ENCODE data around the gene OTOG.

OTOG gene, protein sequence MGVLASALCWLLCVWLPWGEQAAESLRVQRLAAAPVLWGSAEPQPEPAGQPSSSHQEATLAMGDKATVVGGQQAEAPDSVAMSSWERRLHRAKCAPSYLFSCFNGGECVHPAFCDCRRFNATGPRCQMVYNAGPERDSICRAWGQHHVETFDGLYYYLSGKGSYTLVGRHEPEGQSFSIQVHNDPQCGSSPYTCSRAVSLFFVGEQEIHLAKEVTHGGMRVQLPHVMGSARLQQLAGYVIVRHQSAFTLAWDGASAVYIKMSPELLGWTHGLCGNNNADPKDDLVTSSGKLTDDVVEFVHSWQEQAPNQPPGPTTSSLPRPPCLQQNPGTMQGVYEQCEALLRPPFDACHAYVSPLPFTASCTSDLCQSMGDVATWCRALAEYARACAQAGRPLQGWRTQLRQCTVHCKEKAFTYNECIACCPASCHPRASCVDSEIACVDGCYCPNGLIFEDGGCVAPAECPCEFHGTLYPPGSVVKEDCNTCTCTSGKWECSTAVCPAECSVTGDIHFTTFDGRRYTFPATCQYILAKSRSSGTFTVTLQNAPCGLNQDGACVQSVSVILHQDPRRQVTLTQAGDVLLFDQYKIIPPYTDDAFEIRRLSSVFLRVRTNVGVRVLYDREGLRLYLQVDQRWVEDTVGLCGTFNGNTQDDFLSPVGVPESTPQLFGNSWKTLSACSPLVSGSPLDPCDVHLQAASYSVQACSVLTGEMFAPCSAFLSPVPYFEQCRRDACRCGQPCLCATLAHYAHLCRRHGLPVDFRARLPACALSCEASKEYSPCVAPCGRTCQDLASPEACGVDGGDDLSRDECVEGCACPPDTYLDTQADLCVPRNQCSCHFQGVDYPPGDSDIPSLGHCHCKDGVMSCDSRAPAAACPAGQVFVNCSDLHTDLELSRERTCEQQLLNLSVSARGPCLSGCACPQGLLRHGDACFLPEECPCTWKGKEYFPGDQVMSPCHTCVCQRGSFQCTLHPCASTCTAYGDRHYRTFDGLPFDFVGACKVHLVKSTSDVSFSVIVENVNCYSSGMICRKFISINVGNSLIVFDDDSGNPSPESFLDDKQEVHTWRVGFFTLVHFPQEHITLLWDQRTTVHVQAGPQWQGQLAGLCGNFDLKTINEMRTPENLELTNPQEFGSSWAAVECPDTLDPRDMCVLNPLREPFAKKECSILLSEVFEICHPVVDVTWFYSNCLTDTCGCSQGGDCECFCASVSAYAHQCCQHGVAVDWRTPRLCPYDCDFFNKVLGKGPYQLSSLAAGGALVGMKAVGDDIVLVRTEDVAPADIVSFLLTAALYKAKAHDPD (N-terminal part only)

DNA sequence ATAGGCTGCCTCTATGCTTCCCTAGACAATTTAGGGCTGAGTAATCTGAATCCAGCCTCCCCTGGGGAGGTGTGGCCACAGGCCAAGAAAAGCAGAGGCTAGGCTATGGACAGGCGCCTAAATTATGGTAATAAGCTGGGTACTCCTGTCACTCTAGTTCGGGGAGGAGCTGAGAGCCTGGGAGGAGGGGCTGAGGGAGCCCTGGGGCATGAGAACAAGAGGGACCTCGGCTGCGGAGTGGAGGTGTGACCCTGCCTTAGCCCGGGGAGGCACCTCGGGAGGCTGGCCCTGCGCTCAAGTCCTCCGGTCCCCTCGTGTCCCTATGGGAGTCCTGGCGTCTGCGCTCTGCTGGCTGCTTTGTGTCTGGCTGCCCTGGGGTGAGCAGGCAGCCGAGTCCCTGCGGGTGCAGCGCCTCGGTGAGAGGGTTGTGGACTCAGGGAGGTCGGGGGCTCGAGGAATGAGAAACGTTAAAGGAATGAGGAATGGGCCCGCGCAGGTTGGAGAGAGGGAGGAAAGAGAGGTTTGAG lies at the start of gene OTOG:
Gene OTOG (plus strand): TSS at position 209 of the 527 bp plus-strand sequence. CDS start 114 bp downstream, at position 323.
- Histone ChIP-seq H3K4me1 (ENCODE audit: control insufficient read depth in 5 of 5, insufficient read depth in 5 of 5, low read length in 5 of 5) (peaks cover 0 to 12% (median 7%) of the 10 kb centered on the region in 5 donors), H3K4me3 (ENCODE audit: low read depth in 1 of 5, low read length in 5 of 5) (no peak within 1 kb of the TSS), H3K27ac (ENCODE audit: low read depth, low read length) (no peak within 1 kb of the TSS), H3K27me3 (ENCODE audit: control insufficient read depth in 5 of 5, insufficient read depth in 4 of 5, low read length in 5 of 5) (peaks cover 12 to 44% (median 25%) of the 10 kb centered on the region in 5 donors), H3K36me3 (ENCODE audit: control insufficient read depth in 5 of 5, insufficient read depth in 5 of 5, low read length in 5 of 5) (no peaks in the 10 kb centered on the region), H3K9ac (ENCODE audit: low read length in 5 of 5) (no peak within 1 kb of the TSS), H3K9me3 (ENCODE audit: control insufficient read depth in 5 of 5, low read length in 5 of 5) (no peaks in the 10 kb centered on the region)

DNA sequence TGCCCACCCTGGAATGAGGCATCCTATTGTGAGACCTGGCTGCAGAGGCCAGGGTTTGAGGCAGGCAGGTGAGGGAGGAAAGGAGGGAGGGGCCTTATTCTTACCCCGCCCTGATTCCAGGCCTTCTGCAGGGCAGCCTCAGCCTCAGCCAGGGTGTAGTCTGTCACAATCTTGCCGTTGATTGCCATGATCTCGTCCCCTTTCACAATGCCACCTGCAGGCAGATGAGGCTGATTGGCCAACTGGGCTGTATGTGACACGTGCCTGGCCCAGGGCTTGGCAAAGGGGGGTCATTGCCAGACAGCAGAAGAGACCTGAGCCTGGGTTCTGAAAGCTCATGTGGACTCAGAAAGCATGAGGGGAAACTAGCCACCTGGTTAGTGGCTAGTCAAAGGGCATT lies 49.0 kb upstream of the OTOG start:
- H3K27me3 ChIP-seq (ENCODE audit: control insufficient read depth in 5 of 5, insufficient read depth in 4 of 5, low read length in 5 of 5) = peaks cover 0 to 28% (median 3%) of the 10 kb centered on the region in 5 donors
- no peak overlapping the region for H3K9ac ChIP-seq (ENCODE audit: low read length in 5 of 5)
- H3K9me3 ChIP-seq (ENCODE audit: control insufficient read depth in 5 of 5, low read length in 5 of 5) = no peaks in the 10 kb centered on the region
- no peak overlapping the region for H3K4me3 ChIP-seq (ENCODE audit: low read depth in 1 of 5, low read length in 5 of 5)
- no peaks in the 10 kb centered on the region for H3K36me3 ChIP-seq (ENCODE audit: control insufficient read depth in 5 of 5, insufficient read depth in 5 of 5, low read length in 5 of 5)
- H3K4me1 ChIP-seq (ENCODE audit: control insufficient read depth in 5 of 5, insufficient read depth in 5 of 5, low read length in 5 of 5) = peaks cover 0 to 13% (median 5%) of the 10 kb centered on the region in 5 donors
- no peak overlapping the region for H3K27ac ChIP-seq (ENCODE audit: low read depth, low read length)

DNA sequence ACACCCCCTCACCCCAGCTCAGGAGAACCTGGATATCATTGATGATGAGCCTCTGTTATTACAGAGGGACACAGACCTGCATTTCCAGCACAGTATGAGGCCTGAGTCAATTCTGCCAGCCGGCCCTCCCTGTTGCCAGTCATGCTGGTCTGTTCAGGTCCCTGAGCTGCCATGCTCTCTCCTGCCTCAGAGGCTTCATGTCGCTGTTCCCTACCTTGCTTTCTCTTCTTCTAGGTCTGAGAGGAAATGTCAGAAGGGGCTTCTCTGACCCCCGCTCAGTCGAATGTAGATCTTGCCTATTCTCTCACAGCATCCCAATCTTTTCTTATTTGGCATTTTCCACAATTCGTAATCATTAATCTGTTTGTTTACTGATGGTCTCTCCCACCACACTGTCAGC lies 48.6 kb upstream of the OTOG start:
- Histone ChIP-seq H3K9ac (ENCODE audit: low read length in 5 of 5) (no peak overlapping the region), H3K4me1 (ENCODE audit: control insufficient read depth in 5 of 5, insufficient read depth in 5 of 5, low read length in 5 of 5) (peaks cover 0 to 13% (median 5%) of the 10 kb centered on the region in 5 donors), H3K36me3 (ENCODE audit: control insufficient read depth in 5 of 5, insufficient read depth in 5 of 5, low read length in 5 of 5) (no peaks in the 10 kb centered on the region), H3K4me3 (ENCODE audit: low read depth in 1 of 5, low read length in 5 of 5) (no peak overlapping the region), H3K9me3 (ENCODE audit: control insufficient read depth in 5 of 5, low read length in 5 of 5) (no peaks in the 10 kb centered on the region), H3K27me3 (ENCODE audit: control insufficient read depth in 5 of 5, insufficient read depth in 4 of 5, low read length in 5 of 5) (peaks cover 0 to 25% (median 3%) of the 10 kb centered on the region in 5 donors), H3K27ac (ENCODE audit: low read depth, low read length) (no peak overlapping the region)

DNA sequence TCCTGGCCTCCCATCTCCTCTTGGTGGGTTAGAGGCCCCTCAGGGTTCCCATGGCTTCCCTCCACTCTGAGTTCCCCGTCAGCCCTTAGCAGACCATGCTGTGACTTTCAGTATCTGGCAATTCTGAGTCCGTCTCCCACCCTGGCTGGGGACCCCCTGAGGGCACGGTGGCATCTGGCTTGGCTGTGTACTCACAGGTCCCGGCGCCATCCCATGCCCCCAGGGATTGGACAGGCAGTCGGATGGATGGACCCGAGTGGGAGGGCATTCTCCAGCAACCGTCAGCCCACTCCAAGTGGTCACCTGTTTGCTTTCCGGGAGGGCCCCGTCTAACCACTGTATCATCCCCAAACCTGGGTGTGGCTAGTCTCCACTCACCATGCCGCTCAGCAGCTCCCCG lies 46.4 kb upstream of the OTOG start:
- no peak overlapping the region for H3K27ac ChIP-seq (ENCODE audit: low read depth, low read length)
- no peak overlapping the region for H3K4me3 ChIP-seq (ENCODE audit: low read depth in 1 of 5, low read length in 5 of 5)
- H3K9me3 ChIP-seq (ENCODE audit: control insufficient read depth in 5 of 5, low read length in 5 of 5) = no peaks in the 10 kb centered on the region
- H3K36me3 ChIP-seq (ENCODE audit: control insufficient read depth in 5 of 5, insufficient read depth in 5 of 5, low read length in 5 of 5) = no peaks in the 10 kb centered on the region
- H3K27me3 ChIP-seq (ENCODE audit: control insufficient read depth in 5 of 5, insufficient read depth in 4 of 5, low read length in 5 of 5) = peaks cover 0 to 15% (median 0%) of the 10 kb centered on the region in 5 donors
- H3K9ac ChIP-seq (ENCODE audit: low read length in 5 of 5) = no peak overlapping the region
- peaks cover 0 to 12% (median 5%) of the 10 kb centered on the region in 5 donors for H3K4me1 ChIP-seq (ENCODE audit: control insufficient read depth in 5 of 5, insufficient read depth in 5 of 5, low read length in 5 of 5)

DNA sequence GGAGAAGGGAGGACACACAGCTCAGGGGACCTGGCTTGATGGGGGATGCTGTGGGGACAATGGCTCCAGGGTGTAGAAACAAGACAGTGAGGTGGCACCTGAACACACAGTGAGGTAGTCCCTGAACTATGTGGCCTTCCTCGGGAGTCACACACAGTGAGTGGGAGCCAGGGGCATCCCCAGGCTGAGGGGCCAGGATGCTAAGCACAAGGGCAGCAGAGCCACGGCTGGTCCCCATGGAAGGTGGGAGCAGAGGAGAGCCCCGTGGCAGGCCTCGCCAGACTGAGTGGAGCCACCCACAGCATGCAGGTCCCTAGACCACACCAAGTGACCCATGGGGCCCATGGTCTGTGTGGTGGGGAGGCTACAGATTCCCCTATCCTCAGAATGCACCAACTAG lies 44.4 kb upstream of the OTOG start:
- Histone ChIP-seq H3K9ac (ENCODE audit: low read length in 5 of 5) (no peak overlapping the region), H3K9me3 (ENCODE audit: control insufficient read depth in 5 of 5, low read length in 5 of 5) (no peaks in the 10 kb centered on the region), H3K27ac (ENCODE audit: low read depth, low read length) (no peak overlapping the region), H3K27me3 (ENCODE audit: control insufficient read depth in 5 of 5, insufficient read depth in 4 of 5, low read length in 5 of 5) (peaks cover 0 to 11% (median 3%) of the 10 kb centered on the region in 5 donors), H3K36me3 (ENCODE audit: control insufficient read depth in 5 of 5, insufficient read depth in 5 of 5, low read length in 5 of 5) (no peaks in the 10 kb centered on the region), H3K4me3 (ENCODE audit: low read depth in 1 of 5, low read length in 5 of 5) (no peak overlapping the region), H3K4me1 (ENCODE audit: control insufficient read depth in 5 of 5, insufficient read depth in 5 of 5, low read length in 5 of 5) (peaks cover 0 to 3% (median 0%) of the 10 kb centered on the region in 5 donors)

DNA sequence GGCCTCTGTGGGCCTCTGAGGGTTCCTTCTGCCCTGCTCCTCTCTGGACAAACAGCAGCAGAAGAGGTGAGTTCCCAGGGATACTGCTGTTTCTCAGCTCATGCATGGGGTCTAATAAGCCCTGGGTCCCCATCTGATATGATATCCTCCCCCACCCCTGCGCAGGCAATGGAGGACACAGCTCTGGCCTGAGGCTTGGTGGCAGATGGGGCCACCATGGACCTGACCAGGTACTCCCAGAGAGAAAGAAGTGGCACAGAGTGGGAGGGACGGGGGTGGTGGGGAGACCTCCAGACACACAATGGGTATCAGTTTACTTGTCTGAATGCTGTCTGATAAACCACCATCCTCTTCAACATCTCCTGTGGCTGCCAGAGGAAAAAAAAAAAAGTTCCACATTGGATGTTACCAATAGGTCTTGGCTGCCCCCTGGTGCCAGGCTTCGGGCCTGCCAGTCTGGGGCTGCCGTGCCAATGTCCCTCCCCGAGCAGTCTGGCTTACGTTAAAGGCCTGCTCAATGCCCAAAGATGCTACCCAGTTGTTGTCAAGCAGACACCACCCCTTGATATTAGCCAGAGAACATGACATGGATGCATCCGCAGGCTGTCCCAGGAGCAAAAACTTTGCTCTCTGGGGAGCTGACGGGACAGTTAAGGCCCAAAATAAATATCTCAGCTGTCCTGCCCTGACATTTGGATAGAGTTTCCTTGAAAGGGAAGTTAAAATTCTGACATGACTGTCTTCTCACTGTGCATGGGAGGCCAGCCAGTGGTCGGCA lies 42.5 kb upstream of the OTOG start:
- no peaks in the 10 kb centered on the region for H3K9me3 ChIP-seq (ENCODE audit: control insufficient read depth in 5 of 5, low read length in 5 of 5)
- peaks cover 0 to 10% (median 6%) of the 10 kb centered on the region in 5 donors for H3K4me1 ChIP-seq (ENCODE audit: control insufficient read depth in 5 of 5, insufficient read depth in 5 of 5, low read length in 5 of 5)
- peaks cover 0 to 8% (median 3%) of the 10 kb centered on the region in 5 donors for H3K27me3 ChIP-seq (ENCODE audit: control insufficient read depth in 5 of 5, insufficient read depth in 4 of 5, low read length in 5 of 5)
- no peaks in the 10 kb centered on the region for H3K36me3 ChIP-seq (ENCODE audit: control insufficient read depth in 5 of 5, insufficient read depth in 5 of 5, low read length in 5 of 5)
- no peak overlapping the region for H3K9ac ChIP-seq (ENCODE audit: low read length in 5 of 5)
- H3K4me3 ChIP-seq (ENCODE audit: low read depth in 1 of 5, low read length in 5 of 5) = no peak overlapping the region
- no peak overlapping the region for H3K27ac ChIP-seq (ENCODE audit: low read depth, low read length)

DNA sequence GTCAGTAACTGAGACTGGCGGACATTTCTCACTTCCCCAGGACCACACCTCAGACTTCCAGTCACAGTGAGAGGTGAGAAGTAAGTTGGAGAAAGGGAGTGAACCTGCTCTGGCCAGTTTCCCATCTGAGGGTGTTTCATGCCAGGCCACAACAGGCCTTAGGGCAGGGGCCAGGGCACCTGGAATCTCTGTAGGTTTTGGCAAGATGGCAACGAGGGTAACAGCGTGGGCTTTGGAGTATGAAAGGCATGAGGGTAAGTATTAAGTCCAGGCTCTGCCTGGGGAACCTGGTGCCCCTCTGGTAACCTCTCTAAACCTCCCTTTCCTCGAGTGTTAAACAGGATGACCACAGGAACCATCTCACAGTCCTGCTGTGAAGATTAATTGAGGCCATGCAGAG lies 41.9 kb upstream of the OTOG start:
- Histone ChIP-seq H3K36me3 (ENCODE audit: control insufficient read depth in 5 of 5, insufficient read depth in 5 of 5, low read length in 5 of 5) (no peaks in the 10 kb centered on the region), H3K27ac (ENCODE audit: low read depth, low read length) (no peak overlapping the region), H3K9ac (ENCODE audit: low read length in 5 of 5) (no peak overlapping the region)

DNA sequence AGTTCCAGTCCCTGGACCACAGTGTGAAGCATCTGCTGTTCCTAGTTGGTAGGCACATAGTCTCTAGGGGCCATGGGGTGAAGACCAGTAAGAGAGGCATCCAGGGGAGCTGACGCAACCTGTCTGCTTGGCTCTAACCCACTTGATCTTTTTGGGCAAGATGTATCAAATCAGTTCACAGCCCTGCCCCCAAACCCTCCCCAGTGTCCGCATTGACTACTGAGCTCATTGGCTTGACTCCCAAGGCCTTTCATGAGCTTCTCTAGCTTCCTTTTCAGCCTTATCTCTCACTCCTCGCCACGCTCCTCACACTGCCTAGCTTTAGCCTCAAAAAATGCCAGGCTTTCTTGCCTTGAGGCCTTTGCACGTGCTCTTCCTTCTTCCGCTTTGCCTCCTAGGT lies 40.7 kb upstream of the OTOG start:
- Histone ChIP-seq H3K27ac (ENCODE audit: low read depth, low read length) (no peak overlapping the region), H3K9me3 (ENCODE audit: control insufficient read depth in 5 of 5, low read length in 5 of 5) (no peaks in the 10 kb centered on the region), H3K4me1 (ENCODE audit: control insufficient read depth in 5 of 5, insufficient read depth in 5 of 5, low read length in 5 of 5) (peaks cover 0 to 10% (median 6%) of the 10 kb centered on the region in 5 donors), H3K36me3 (ENCODE audit: control insufficient read depth in 5 of 5, insufficient read depth in 5 of 5, low read length in 5 of 5) (no peaks in the 10 kb centered on the region), H3K4me3 (ENCODE audit: low read depth in 1 of 5, low read length in 5 of 5) (no peak overlapping the region), H3K9ac (ENCODE audit: low read length in 5 of 5) (no peak overlapping the region), H3K27me3 (ENCODE audit: control insufficient read depth in 5 of 5, insufficient read depth in 4 of 5, low read length in 5 of 5) (peaks cover 0 to 12% (median 3%) of the 10 kb centered on the region in 5 donors)

More for the DNA sequence above, 41.9 kb upstream of the OTOG start:
- peaks cover 0 to 8% (median 2%) of the 10 kb centered on the region in 5 donors for H3K27me3 ChIP-seq (ENCODE audit: control insufficient read depth in 5 of 5, insufficient read depth in 4 of 5, low read length in 5 of 5)
- H3K4me1 ChIP-seq (ENCODE audit: control insufficient read depth in 5 of 5, insufficient read depth in 5 of 5, low read length in 5 of 5) = peaks cover 0 to 10% (median 6%) of the 10 kb centered on the region in 5 donors
- no peaks in the 10 kb centered on the region for H3K9me3 ChIP-seq (ENCODE audit: control insufficient read depth in 5 of 5, low read length in 5 of 5)
- H3K4me3 ChIP-seq (ENCODE audit: low read depth in 1 of 5, low read length in 5 of 5) = no peak overlapping the region

DNA sequence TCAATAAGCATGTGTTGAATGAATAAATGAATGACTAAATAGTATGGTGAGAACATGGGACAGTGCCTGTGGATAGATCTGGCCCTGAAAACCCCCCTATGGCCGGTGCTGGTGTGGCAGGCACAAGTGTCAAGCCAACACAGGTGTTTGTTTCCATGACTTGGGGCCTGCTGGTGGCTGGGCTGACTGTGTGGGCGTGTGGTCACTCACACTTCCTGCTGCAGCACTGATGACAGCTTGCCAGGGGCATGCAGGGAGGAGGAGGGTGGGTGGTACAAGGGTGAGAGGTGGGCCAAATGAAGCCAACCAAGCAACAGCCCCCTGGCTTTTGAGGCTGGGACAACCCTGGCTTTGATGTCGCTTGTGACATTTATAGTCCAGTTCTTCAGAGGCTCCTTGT lies 40.1 kb upstream of the OTOG start:
- Histone ChIP-seq H3K9ac (ENCODE audit: low read length in 5 of 5) (no peak overlapping the region), H3K4me3 (ENCODE audit: low read depth in 1 of 5, low read length in 5 of 5) (no peak overlapping the region), H3K27me3 (ENCODE audit: control insufficient read depth in 5 of 5, insufficient read depth in 4 of 5, low read length in 5 of 5) (peaks cover 0 to 12% (median 3%) of the 10 kb centered on the region in 5 donors), H3K27ac (ENCODE audit: low read depth, low read length) (no peak overlapping the region), H3K4me1 (ENCODE audit: control insufficient read depth in 5 of 5, insufficient read depth in 5 of 5, low read length in 5 of 5) (peaks cover 0 to 10% (median 6%) of the 10 kb centered on the region in 5 donors), H3K36me3 (ENCODE audit: control insufficient read depth in 5 of 5, insufficient read depth in 5 of 5, low read length in 5 of 5) (no peaks in the 10 kb centered on the region), H3K9me3 (ENCODE audit: control insufficient read depth in 5 of 5, low read length in 5 of 5) (no peaks in the 10 kb centered on the region)
